AML-193 (cell line): ENCODE results near the gene BMPR1A.
"Not testable (repeated sequence)": the region's sequence is repeated elsewhere in the genome, so short reads cannot be mapped to it uniquely, and the experiment has no call there.

ENCODE experiments used
- DNase-seq, 2 experiments: peaks; one replicate each; lab custom pipeline; 2025; lab: John Stamatoyannopoulos, UW

Gene BMPR1A

GRCh38 chr10:86880971-86881370, 124.6 kb downstream of the BMPR1A start:
- DNase-seq, result no peak

GRCh38 chr10:86888585-86889381, 132.4 kb downstream of the BMPR1A start:
- DNase-seq, result peak; percentile 81 to 82

- DNase-seq, result no peak
These were observed 133.6 kb downstream of the BMPR1A start for GRCh38 chr10:86889997-86890396.

- no peak for DNase-seq
These were observed 142.1 kb downstream of the BMPR1A start for GRCh38 chr10:86898511-86898910.

- no peak for DNase-seq
These were observed 142.7 kb downstream of the BMPR1A start for GRCh38 chr10:86899132-86899531.

- DNase-seq, result peak; percentile 46 to 63
These were observed 143.4 kb downstream of the BMPR1A start for GRCh38 chr10:86899670-86900276.

- no peak for DNase-seq
These were observed 144.5 kb downstream of the BMPR1A start for GRCh38 chr10:86900955-86901354.

GRCh38 chr10:86904600-86904999, 148.2 kb downstream of the BMPR1A start:
- DNase-seq, result no peak

- DNase-seq, result no peak
These were observed 149.0 kb downstream of the BMPR1A start for GRCh38 chr10:86905429-86905828.

GRCh38 chr10:86914734-86915133, 158.3 kb downstream of the BMPR1A start:
- DNase-seq, result no peak

- no peak for DNase-seq
These were observed 161.6 kb downstream of the BMPR1A start for GRCh38 chr10:86918022-86918471.

- DNase-seq, result no peak
These were observed 166.1 kb downstream of the BMPR1A start for GRCh38 chr10:86922553-86922961.

- no peak for DNase-seq
These were observed 173.3 kb downstream of the BMPR1A start for GRCh38 chr10:86929468-86930380.

- no peak for DNase-seq
These were observed 175.5 kb downstream of the BMPR1A start for GRCh38 chr10:86931872-86932271.

- no peak for DNase-seq
These were observed 176.3 kb downstream of the BMPR1A start for GRCh38 chr10:86932674-86933073.

GRCh38 chr10:86934162-86934711, 177.8 kb downstream of the BMPR1A start:
- DNase-seq, result not testable (repeated sequence)

- no peak for DNase-seq
These were observed 180.5 kb downstream of the BMPR1A start for GRCh38 chr10:86936661-86937501.

- DNase-seq, result no peak
These were observed 181.2 kb downstream of the BMPR1A start for GRCh38 chr10:86937502-86938154.

GRCh38 chr10:86938260-86938659, 181.8 kb downstream of the BMPR1A start:
- no peak for DNase-seq

GRCh38 chr10:86940076-86940475, 183.7 kb downstream of the BMPR1A start:
- DNase-seq, result not testable (repeated sequence)

- no peak for DNase-seq
These were observed 184.3 kb downstream of the BMPR1A start for GRCh38 chr10:86940677-86941076.
